HCT116 (cell line): ENCODE measurements around the gene EYA4. TPM values are rescaled to one million over a fixed set of nuclear protein-coding genes. Genes with fewer than 3 reads are reported as not detected.

Experiments
- ATAC-seq: fragments of 200-7000 bp; cut with Tn5 transposase; 2 replicates; pipeline ENCODE4 v1.9.1; 2020; ENCODE audit warnings: mild to moderate bottlenecking, moderate library complexity
- BruUV-seq: library from RNA; stranded (reverse); fragments of 400-500 nt; replicated peaks from 2 replicates; lab custom pipeline; 2021; lab: Mats Ljungman, UMichigan
- CTCF ChIA-PET: fragments of 300-600 bp; sonication (Branson Sonifier 250); formaldehyde crosslinking; loops from one replicate; lab custom pipeline; 2021; ENCODE audit warnings: antibody characterized with exemption; lab: Charles Lee
- POLR2A ChIA-PET: fragments of 300-600, 350-600 bp; sonication (Branson Sonifier 250); formaldehyde crosslinking; loops from one replicate; lab custom pipeline; 2021; ENCODE audit warnings: antibody characterized with exemption; lab: Charles Lee
- RAD21 ChIA-PET, 2 experiments: fragments of 300-600 bp; sonication (Branson Sonifier 250); formaldehyde crosslinking; loops; one replicate each; lab custom pipeline; 2023; ENCODE audit warnings: low total read pairs in 2 of 2; ENCODE audit not compliant: uncharacterized antibody in 2 of 2, unreplicated experiment in 2 of 2, low non-redundant PET in 1 of 2; lab: Charles Lee
- DNase-seq: peaks from one replicate; pipeline ENCODE4 v3.0.0-alpha.2; 2010; ENCODE audit warnings: low read depth, low spot score
- H2AFZ ChIP-seq: fragments of 200-600 bp; shearing (Covaris generic), sonication (generic); 2 replicates; pipeline ENCODE4 v1.6.1; 2017; ENCODE audit warnings: low read depth, mixed run types, mixed read lengths, antibody characterized with exemption, low read length; ENCODE audit not compliant: poor library complexity, severe bottlenecking
- H3K27ac ChIP-seq: 2 replicates; pipeline ENCODE4 v1.5.1; 2012; ENCODE audit warnings: low read depth, low read length
- H3K27me3 ChIP-seq: fragments of 200-600 bp; sonication (generic); 2 replicates; pipeline ENCODE4 v1.6.1; 2016; ENCODE audit warnings: mixed run types, low read length, mixed read lengths; ENCODE audit not compliant: insufficient read depth
- H3K36me3 ChIP-seq, 2 experiments: fragments of 200-500 bp in 1 of 2; fragments of 200-600 bp in 1 of 2; sonication (Bioruptor generic) in 1 of 2; sonication (generic) in 1 of 2; 2 replicates each; pipeline versions ENCODE4 v1.5.1 to v1.6.1; 2014 to 2016; ENCODE audit warnings: low read length in 2 of 2, inconsistent platforms in 1 of 2, mixed read lengths in 1 of 2, mixed run types in 1 of 2; ENCODE audit not compliant: insufficient read depth in 2 of 2, control insufficient read depth in 1 of 2
- H3K4me1 ChIP-seq, 2 experiments: fragments of 200-600 bp in 1 of 2; sonication (generic) in 1 of 2; 2 replicates each; pipeline versions ENCODE4 v1.5.1 to v1.6.1; 2012 to 2017; ENCODE audit warnings: low read length in 2 of 2, inconsistent platforms in 1 of 2, mild to moderate bottlenecking in 1 of 2, mixed read lengths in 1 of 2, mixed run types in 1 of 2, moderate library complexity in 1 of 2; ENCODE audit not compliant: insufficient read depth in 2 of 2, control insufficient read depth in 1 of 2
- H3K4me2 ChIP-seq: fragments of 200-600 bp; sonication (generic); 2 replicates; pipeline ENCODE4 v1.6.1; 2017; ENCODE audit warnings: mixed run types, low read length, mixed read lengths
- H3K4me3 ChIP-seq, 2 experiments: fragments of 200-600 bp in 1 of 2; sonication (generic) in 1 of 2; replicated peaks in 1 of 2; 2 replicates each; pipeline ENCODE4 v1.5.1; 2011 to 2016; ENCODE audit warnings: low read length in 2 of 2, control low read depth in 1 of 2, low read depth in 1 of 2, mild to moderate bottlenecking in 1 of 2, mixed read lengths in 1 of 2, mixed run types in 1 of 2
- H3K79me2 ChIP-seq: fragments of 200-600 bp; sonication (generic); 2 replicates; pipeline ENCODE4 v1.6.1; 2017; ENCODE audit warnings: mild to moderate bottlenecking, mixed run types, low read length, moderate library complexity, mixed read lengths; ENCODE audit not compliant: insufficient read depth
- H3K9ac ChIP-seq: fragments of 200-600 bp; sonication (generic); 2 replicates; pipeline ENCODE4 v1.6.1; 2016; ENCODE audit warnings: low read length, mixed read lengths
- H3K9me2 ChIP-seq: fragments of 200-600 bp; sonication (generic), shearing (Covaris generic); 2 replicates; pipeline ENCODE4 v1.6.1; 2017; ENCODE audit warnings: mixed run types, mild to moderate bottlenecking, moderate library complexity; ENCODE audit not compliant: insufficient read depth
- H3K9me3 ChIP-seq, 2 experiments: fragments of 200-500 bp in 1 of 2; fragments of 200-600 bp in 1 of 2; sonication (Bioruptor generic) in 1 of 2; sonication (generic) in 1 of 2; 2 replicates each; pipeline ENCODE4 v1.6.1; 2014 to 2017; ENCODE audit warnings: low read length in 2 of 2, mixed read lengths in 2 of 2, inconsistent platforms in 1 of 2, low read depth in 1 of 2, mild to moderate bottlenecking in 1 of 2, mixed run types in 1 of 2, moderate library complexity in 1 of 2; ENCODE audit not compliant: control insufficient read depth in 1 of 2, insufficient read depth in 1 of 2
- H4K20me1 ChIP-seq: fragments of 200-600 bp; sonication (generic), shearing (Covaris generic); 2 replicates; pipeline ENCODE4 v1.6.1; 2017; ENCODE audit warnings: mixed run types, mild to moderate bottlenecking, moderate library complexity; ENCODE audit not compliant: insufficient read depth
- ATF3 ChIP-seq: IDR thresholded peaks from 2 replicates; pipeline ENCODE4 v1.6.1; 2012
- CBX3 ChIP-seq: IDR thresholded peaks from 2 replicates; pipeline ENCODE4 v1.6.1; 2012; ENCODE audit warnings: low read depth
- CEBPB ChIP-seq: IDR thresholded peaks from 2 replicates; pipeline ENCODE4 v1.6.1; 2012; ENCODE audit warnings: low read depth
- FOSL1 ChIP-seq: IDR thresholded peaks from 2 replicates; pipeline ENCODE4 v1.6.1; 2012; ENCODE audit warnings: low read depth
- POLR2A ChIP-seq: IDR thresholded peaks from 2 replicates; pipeline ENCODE4 v1.7.0; 2011; ENCODE audit warnings: borderline replicate concordance; ENCODE audit not compliant: insufficient read depth, insufficient read length; ENCODE audit errors: extremely low read depth
- REST ChIP-seq: IDR thresholded peaks from 2 replicates; pipeline ENCODE4 v1.6.1; 2012; ENCODE audit warnings: low read depth
- SIN3A ChIP-seq: IDR thresholded peaks from 2 replicates; pipeline ENCODE4 v1.6.1; 2012; ENCODE audit warnings: low read depth
- SRF ChIP-seq: IDR thresholded peaks from 2 replicates; pipeline ENCODE4 v1.6.1; 2012; ENCODE audit warnings: low read depth
- TCF7L2 ChIP-seq: IDR thresholded peaks from 2 replicates; pipeline ENCODE4 v1.7.0; 2011; ENCODE audit warnings: borderline replicate concordance, inconsistent platforms; ENCODE audit not compliant: insufficient read depth, insufficient read length; ENCODE audit errors: extremely low read depth
- ZBTB33 ChIP-seq: IDR thresholded peaks from 2 replicates; pipeline ENCODE4 v1.6.1; 2011; ENCODE audit warnings: mild to moderate bottlenecking, low read length, moderate library complexity; ENCODE audit not compliant: insufficient replicate concordance; ENCODE audit errors: extremely low read depth
- intact Hi-C: fragments of 100-400 bp; cut with micrococcal nuclease; formaldehyde crosslinking; loops from 2 replicates; pipeline ENCODE4 v1.10.0; 2022
- total RNA-seq: library from RNA; stranded (reverse); gene quantifications from one replicate; pipeline ENCODE4 v1.2.1, GENCODE V29; 2021; ENCODE audit not compliant: unreplicated experiment

The EYA4 gene
- total RNA-seq, 1 experiment from 2014 or later, result not detected

GRCh38 chr6:133297657-133298056, 56.5 kb downstream of the EYA4 start:
- H3K9me3 ChIP-seq, result no peaks in the 10 kb centered on the region
- intact Hi-C loops, result no loop called here
- ChIA-PET CTCF (no interaction called here), RAD21 (no interaction called here), POLR2A (no interaction called here)
- H3K4me1 ChIP-seq, result no peaks in the 10 kb centered on the region
- ATAC-seq (no peak), DNase-seq (no peak)
- peaks cover 9% of the 10 kb centered on the region for H3K27me3 ChIP-seq
- H3K9ac ChIP-seq, result no peak overlapping the region
- H2AFZ ChIP-seq, result no peak overlapping the region
- no peaks in the 10 kb centered on the region for H3K36me3 ChIP-seq
- no peaks in the 10 kb centered on the region for H3K9me2 ChIP-seq
- H3K4me3 ChIP-seq, result no peak overlapping the region
- H4K20me1 ChIP-seq, result no peaks in the 10 kb centered on the region
- no peaks in the 10 kb centered on the region for H3K79me2 ChIP-seq
- no peak for TF ChIP-seq SRF
- TF ChIP-seq ZBTB33, result no peak
- no peak for TF ChIP-seq CEBPB
- no peak for TF ChIP-seq TCF7L2
- BruUV-seq, result no TSS peak
- H3K4me2 ChIP-seq, result no peak overlapping the region
- no peak overlapping the region for H3K27ac ChIP-seq

- CTCF ChIA-PET, result no interaction called here
- TF ChIP-seq CEBPB, result no peak
- TF ChIP-seq ZBTB33, result no peak
- no peak for TF ChIP-seq CBX3
- no peak for TF ChIP-seq FOSL1
- TF ChIP-seq POLR2A, result no peak
- TF ChIP-seq REST, result no peak
- TF ChIP-seq ATF3, result no peak
- TF ChIP-seq SIN3A, result no peak
- TF ChIP-seq SRF, result no peak
- TF ChIP-seq TCF7L2, result no peak
Measured at GRCh38 chr6:133298335-133298734, 57.2 kb downstream of the EYA4 start.

More at GRCh38 chr6:133298335-133298734, 57.2 kb downstream of the EYA4 start:
- H4K20me1 ChIP-seq, result no peaks in the 10 kb centered on the region
- H3K27me3 ChIP-seq, result peaks cover 5% of the 10 kb centered on the region
- H3K4me2 ChIP-seq, result no peak overlapping the region
- no peaks in the 10 kb centered on the region for H3K9me2 ChIP-seq
- DNase-seq (no peak), ATAC-seq (no peak)
- no peaks in the 10 kb centered on the region for H3K4me1 ChIP-seq
- no TSS peak for BruUV-seq
- no peaks in the 10 kb centered on the region for H3K79me2 ChIP-seq
- H3K9ac ChIP-seq, result no peak overlapping the region
- intact Hi-C loops, result no loop called here
- ChIA-PET POLR2A (no interaction called here), RAD21 (no interaction called here)
- no peak overlapping the region for H2AFZ ChIP-seq
- no peaks in the 10 kb centered on the region for H3K9me3 ChIP-seq
- H3K36me3 ChIP-seq, result no peaks in the 10 kb centered on the region
- H3K27ac ChIP-seq, result no peak overlapping the region
- no peak overlapping the region for H3K4me3 ChIP-seq
